HG02798 (cell line): ENCODE results near the gene TFF3.
"Not testable (repeated sequence)": the region's sequence is repeated elsewhere in the genome, so short reads cannot be mapped to it uniquely, and the experiment has no call there.

Source experiments
- ATAC-seq: cut with Tn5 transposase; IDR thresholded peaks from one replicate; pipeline ENCODE4 v1.9.1; 2021; ENCODE audit warnings: mild to moderate bottlenecking; ENCODE audit not compliant: unreplicated experiment, poor library complexity

Gene TFF3

GRCh38 chr21:42307106-42307505 lies 8.1 kb downstream of the TFF3 start:
- ATAC-seq = no peak

GRCh38 chr21:42306366-42307035 lies 8.7 kb downstream of the TFF3 start:
- ATAC-seq = no peak

DNA sequence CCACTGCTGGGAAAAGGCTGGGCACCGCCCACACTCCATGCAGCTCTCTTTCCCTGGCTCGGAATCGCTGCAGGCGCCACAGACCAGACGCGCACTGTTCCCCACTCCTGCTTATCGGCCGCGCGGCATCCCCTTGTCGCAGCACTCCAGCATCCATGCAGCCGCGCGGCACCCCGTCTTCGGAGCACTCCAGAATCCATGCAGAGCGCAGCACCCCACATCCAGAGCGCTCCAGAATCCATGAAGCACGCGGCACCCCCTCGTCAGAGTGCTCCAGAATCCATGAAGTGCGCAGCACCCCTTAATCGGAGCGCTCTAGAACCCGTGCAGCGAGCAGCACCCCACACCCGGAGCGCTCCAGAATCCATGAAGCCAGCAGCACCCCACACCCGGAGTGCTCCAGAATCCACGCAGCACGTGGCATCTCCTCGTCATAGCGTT lies 9.5 kb downstream of the TFF3 start:
- no peak for ATAC-seq

GRCh38 chr21:42304556-42305454 lies 10.4 kb downstream of the TFF3 start:
- ATAC-seq = no peak

DNA sequence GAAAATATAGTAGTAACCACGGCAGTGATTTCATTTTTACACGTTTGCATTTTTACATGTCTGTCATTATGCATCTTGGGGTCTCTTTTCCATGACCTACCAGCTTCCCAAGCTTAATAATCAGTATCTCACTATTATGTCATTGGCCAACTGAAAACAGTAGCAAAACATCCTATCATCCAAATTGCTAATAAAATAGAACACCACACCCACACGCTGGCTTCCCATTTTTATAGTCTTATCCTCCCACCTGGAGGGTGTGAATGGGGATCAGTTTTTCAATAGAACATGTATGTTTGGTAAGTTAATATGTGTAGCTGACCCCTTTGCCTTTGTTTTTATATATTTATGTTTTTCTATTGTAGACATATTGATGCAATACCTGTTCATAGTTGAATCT lies 11.8 kb downstream of the TFF3 start:
- ATAC-seq = no peak

DNA sequence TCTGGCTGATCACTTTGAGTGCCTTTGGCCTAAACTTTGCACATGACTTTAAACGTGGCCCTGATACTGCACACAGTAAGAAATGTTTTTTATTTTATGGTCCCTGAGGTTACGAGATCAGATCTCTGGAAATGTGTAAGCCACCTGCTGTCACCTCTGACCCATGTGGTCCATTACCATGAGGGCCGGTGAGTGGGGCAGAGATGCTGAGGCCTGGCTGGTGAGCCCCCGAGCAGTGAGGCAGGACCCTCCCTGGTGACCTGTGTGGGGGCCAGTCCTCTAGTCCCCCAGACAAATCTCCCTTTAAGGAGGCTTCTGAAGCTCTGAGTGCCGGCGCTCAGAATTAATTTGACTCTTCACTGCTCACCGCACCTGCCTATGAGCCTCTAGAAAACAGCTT lies 12.4 kb downstream of the TFF3 start:
- no peak for ATAC-seq

GRCh38 chr21:42302076-42302650 lies 13.0 kb downstream of the TFF3 start:
- ATAC-seq = no peak

DNA sequence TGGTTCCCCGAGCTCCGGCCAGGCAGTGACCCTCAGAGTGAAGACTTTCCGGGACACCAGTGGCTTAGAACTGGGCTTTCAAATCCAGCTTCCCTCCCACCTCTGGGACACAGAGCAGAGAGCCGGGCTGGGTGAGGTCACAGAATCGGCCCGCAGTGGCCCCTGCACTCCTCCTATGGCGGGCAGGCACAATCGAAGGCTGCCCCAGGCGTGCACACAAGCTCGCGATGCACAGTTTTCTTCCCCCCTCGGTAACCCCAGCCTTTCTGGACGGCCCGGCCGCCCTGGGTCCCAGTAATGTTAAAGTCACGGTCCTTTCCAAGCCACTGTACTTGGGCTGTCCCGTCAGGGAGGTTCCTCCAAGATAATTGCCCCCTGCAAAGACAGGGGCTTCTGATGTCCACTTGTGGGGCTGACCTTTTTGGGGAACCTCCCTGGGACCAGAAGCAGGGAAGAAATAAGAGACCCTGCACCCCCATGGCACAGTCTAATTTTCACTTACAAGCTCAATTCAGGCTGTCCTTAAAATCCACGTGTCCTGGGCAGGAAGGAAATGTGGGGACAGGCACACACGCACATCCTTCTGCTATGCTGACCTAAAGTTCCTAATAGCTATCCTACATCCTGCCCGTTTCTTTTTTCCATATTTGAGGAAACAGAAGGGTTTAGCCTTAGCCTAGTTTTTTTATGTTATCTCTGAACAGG lies 13.7 kb downstream of the TFF3 start:
- ATAC-seq = no peak

DNA sequence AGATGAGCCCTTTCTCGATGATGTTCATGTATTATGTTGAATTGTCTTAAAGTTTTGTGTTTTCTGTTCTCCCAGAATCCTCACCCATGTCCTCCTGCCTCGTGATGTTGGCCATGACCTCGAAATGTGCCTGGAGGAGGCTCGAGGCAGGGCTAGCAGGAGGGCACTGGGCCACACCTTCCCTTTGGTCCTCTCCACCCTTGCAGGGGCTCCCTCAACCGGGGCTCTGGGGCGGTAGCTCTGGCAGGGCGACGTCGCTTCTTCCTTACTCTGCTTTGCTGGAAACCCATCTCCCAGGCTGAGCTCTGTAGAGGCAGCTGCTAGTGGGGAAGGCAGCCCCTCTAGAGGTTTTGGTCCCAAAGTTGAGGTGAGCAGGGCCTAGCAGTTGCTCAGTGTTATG lies 14.3 kb downstream of the TFF3 start:
- no peak for ATAC-seq

DNA sequence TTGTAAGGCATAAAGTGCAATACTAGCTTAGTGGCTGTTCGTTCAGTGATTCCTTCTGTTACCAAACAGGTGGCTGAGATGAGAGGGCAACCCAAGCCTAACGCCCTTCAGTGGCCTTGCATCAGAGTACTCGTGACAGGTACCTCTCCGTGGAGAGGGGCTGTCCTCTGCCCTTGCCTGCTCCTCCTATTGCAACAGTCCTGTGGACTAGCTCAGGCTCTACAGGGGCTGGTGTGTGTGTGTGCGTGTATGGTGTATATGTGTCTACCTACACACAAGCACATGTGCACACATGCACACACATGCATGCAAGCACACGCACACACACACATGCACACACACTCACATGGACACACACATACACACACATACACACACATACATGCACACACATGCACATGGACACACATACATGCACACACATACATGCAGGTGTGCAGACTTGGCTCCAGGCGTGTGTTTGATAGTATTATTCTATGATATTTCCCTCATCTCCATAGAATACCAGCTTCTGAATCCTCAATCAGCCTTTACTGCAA lies 15.1 kb downstream of the TFF3 start:
- no peak for ATAC-seq

- ATAC-seq = no peak
These were observed 15.7 kb downstream of the TFF3 start for GRCh38 chr21:42299324-42300044.

GRCh38 chr21:42298657-42299056 lies 16.6 kb downstream of the TFF3 start:
- no peak for ATAC-seq

GRCh38 chr21:42298237-42298636 lies 17.0 kb downstream of the TFF3 start:
- ATAC-seq = no peak

DNA sequence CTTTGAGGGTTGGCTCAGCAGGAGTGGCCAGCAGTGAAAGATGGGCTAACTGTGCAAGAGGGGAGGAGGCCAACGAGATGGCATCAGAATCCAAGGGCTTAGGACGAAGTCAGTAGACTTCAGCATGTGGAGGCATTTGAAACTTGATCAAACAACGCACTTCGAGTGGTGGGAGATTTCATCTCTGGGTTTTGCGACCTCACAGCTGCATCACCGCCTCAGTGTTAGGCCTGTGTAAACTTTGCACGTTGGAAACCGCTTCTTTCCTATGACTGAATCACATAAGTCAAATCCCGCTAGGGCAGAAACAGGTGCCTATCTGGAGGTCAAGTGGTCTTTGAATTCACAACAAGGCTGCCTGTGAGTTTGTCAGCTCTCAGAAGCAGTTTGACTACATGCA lies 17.8 kb downstream of the TFF3 start:
- ATAC-seq = no peak

- ATAC-seq = no peak
These were observed 18.7 kb downstream of the TFF3 start for GRCh38 chr21:42296501-42296900.

DNA sequence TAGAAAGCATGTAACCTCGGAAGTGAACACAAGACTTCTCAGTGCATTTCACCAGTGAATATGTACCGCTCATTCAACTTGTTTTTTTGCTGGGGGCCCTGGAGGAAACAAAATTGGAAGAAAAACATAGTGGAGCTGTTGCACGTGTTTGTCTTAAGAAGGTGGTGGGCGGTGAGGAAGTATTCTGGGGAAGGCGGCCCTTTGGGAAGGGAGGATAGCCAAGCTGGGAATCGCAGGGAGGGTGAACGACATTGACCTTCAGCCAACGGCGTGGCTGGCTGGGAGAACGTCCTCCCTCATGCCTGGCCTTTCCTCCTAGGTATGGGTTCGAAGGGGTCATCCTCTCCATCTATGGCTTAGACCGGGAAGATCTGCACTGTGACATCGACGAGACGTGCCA lies 19.4 kb downstream of the TFF3 start:
- ATAC-seq = no peak

GRCh38 chr21:42294273-42294880 lies 20.8 kb downstream of the TFF3 start:
- ATAC-seq = no peak

DNA sequence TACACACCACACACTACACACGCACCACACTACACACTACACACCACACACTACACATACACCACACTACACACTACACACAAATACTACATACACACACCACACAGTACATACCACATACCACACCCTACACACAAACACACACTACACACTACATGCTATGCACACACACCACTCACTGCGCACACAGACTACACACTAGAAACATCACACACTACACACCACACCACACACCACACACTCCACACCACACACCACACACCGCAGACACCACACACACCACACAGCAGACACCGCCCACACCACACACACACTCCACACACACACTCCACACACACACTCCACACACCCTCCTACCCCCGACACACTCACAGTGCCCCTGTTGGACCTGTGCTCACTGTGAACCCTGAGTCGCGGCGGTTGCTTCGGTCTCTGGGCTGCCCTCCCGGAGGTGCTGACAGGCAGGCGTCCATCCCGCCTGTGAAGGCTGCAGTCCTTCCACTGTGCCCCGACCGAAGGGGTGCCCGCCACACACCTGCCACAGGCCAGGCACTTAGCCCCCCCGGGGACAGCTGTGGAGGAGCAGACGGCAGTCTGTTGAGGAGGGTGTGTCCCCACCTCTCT lies 21.4 kb downstream of the TFF3 start:
- no peak for ATAC-seq

DNA sequence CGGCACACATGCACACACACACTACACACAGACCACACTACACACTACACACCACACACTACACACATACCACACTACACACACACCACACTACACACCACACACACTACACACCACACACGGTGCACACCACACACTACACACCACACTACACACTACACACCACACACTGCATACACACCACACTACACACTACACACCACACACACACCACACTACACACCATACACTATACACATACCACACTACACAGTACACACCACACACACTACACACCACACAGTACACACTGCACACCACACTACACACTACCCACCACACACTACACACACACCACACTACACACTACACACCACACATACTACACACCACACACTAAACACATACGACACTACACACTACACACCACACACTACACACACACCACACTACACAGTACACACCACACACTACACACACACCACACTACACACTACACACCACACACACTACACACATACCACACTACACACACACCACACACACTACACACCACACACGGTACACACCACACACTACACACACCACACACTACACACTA lies 22.6 kb downstream of the TFF3 start:
- ATAC-seq = not testable (repeated sequence)
